Activated CD4-positive, alpha-beta T cell treated with anti-CD3 and anti-CD28 coated beads, Interleukin-2, amount 50 U/mL, for 4 hours (primary cell): Measurements from ENCODE around the gene TIGD3.

ENCODE experiments used
- DNase-seq, 2 experiments: peaks; one replicate each; pipeline ENCODE4 v3.0.0-alpha.2; 2020

Gene TIGD3

GRCh38 chr11:65392186-65392829 lies 37.8 kb downstream of the TIGD3 start:
- DNase-seq, result no peak

GRCh38 chr11:65392899-65393298 lies 38.3 kb downstream of the TIGD3 start:
- DNase-seq, result no peak

GRCh38 chr11:65393513-65394079 lies 39.0 kb downstream of the TIGD3 start:
- no peak for DNase-seq

GRCh38 chr11:65394125-65394536 lies 39.6 kb downstream of the TIGD3 start:
- DNase-seq, result no peak

- DNase-seq, result no peak
Measured at GRCh38 chr11:65395961-65396530, 41.5 kb downstream of the TIGD3 start.

- no peak for DNase-seq
Measured at GRCh38 chr11:65396769-65397745, 42.5 kb downstream of the TIGD3 start.

GRCh38 chr11:65398362-65398910 lies 43.9 kb downstream of the TIGD3 start:
- DNase-seq, result no peak

- no peak for DNase-seq
Measured at GRCh38 chr11:65399249-65399648, 44.7 kb downstream of the TIGD3 start.

- no peak for DNase-seq
Measured at GRCh38 chr11:65399845-65400244, 45.3 kb downstream of the TIGD3 start.

GRCh38 chr11:65400307-65401072 lies 45.9 kb downstream of the TIGD3 start:
- no peak for DNase-seq

GRCh38 chr11:65401073-65401802 lies 46.7 kb downstream of the TIGD3 start:
- DNase-seq, result no peak

GRCh38 chr11:65401803-65402248 lies 47.3 kb downstream of the TIGD3 start:
- DNase-seq, result no peak

- no peak for DNase-seq
Measured at GRCh38 chr11:65402790-65403189, 48.2 kb downstream of the TIGD3 start.

- no peak for DNase-seq
Measured at GRCh38 chr11:65403607-65404121, 49.1 kb downstream of the TIGD3 start.

- no peak for DNase-seq
Measured at GRCh38 chr11:65404210-65404609, 49.7 kb downstream of the TIGD3 start.

GRCh38 chr11:65404638-65405339 lies 50.2 kb downstream of the TIGD3 start:
- DNase-seq, result no peak
